ENCODE data around the gene ZC3H18. TPM values are rescaled to one million over a fixed set of nuclear protein-coding genes. Genes with fewer than 3 reads are reported as not detected.

ZC3H18 gene
- total RNA-seq, 1 donor from 2014 or later, result 18.4 TPM

DNA sequence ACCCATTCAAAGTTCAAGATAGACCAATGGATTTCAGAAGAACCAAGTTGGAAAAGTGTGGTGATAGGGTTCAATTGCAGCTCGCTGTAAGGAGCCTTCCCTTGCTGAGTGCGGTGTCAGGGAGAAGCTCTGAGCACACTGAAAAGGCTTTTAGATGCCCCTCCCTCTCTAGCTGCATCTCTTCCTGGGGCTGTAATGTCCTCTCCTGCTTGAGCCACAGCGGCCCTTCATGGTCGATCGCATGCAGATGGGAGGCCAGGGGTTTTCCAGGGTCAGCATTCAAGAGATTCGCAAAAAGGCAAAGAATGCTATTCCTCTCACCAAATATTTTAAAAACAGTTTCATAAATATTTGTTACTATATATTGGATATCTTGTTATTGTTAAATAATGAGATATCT, 23.7 kb downstream of the ZC3H18 start:
- TF ChIP-seq, protein P1, sequence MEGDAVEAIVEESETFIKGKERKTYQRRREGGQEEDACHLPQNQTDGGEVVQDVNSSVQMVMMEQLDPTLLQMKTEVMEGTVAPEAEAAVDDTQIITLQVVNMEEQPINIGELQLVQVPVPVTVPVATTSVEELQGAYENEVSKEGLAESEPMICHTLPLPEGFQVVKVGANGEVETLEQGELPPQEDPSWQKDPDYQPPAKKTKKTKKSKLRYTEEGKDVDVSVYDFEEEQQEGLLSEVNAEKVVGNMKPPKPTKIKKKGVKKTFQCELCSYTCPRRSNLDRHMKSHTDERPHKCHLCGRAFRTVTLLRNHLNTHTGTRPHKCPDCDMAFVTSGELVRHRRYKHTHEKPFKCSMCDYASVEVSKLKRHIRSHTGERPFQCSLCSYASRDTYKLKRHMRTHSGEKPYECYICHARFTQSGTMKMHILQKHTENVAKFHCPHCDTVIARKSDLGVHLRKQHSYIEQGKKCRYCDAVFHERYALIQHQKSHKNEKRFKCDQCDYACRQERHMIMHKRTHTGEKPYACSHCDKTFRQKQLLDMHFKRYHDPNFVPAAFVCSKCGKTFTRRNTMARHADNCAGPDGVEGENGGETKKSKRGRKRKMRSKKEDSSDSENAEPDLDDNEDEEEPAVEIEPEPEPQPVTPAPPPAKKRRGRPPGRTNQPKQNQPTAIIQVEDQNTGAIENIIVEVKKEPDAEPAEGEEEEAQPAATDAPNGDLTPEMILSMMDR (IDR thresholded peaks at IDR 0.05), result no peak
- TF ChIP-seq POLR2A (IDR thresholded peaks at IDR 0.05) (no peak), POLR2AphosphoS5 (IDR thresholded peaks at IDR 0.05; ENCODE audit: insufficient read depth in 1 of 2, low read depth in 1 of 2) (no peak)
- Histone ChIP-seq H3K27ac (no peak overlapping the region), H3K9me3 (no peaks in the 10 kb centered on the region), H3K4me3 (no peak overlapping the region), H3K36me3 (peaks cover 0 to 21% of the 10 kb centered on the region in 2 donors), H3K27me3 (no peaks in the 10 kb centered on the region), H3K4me1 (no peaks in the 10 kb centered on the region)
- DNase-seq (ENCODE audit: extremely low spot score in 2 of 2), result no peak
- intact Hi-C loops (cut with DNase I), result no loop called here

DNA sequence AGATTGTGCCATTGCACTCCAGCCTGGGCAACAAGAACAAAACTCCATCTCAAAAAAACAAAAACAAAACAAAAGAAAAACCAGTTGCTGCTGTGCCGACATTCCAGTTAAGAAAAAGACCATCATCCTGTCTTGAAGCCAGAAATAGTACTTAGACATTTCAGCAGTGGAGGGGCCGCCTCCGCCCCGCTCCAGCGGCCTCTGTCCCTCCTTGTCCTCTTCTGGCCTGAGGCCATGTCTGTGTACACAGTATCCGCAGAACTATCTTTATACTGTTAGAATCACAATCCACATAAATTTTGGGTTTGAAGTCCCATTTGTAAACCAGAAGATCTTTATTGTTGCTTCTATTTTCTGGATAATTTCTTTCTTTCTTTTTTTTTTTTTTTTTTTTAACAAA, 24.9 kb downstream of the ZC3H18 start:
- no peak for DNase-seq (ENCODE audit: extremely low spot score in 2 of 2)
- H3K36me3 ChIP-seq, result peaks cover 0 to 21% of the 10 kb centered on the region in 2 donors
- no peak for TF ChIP-seq POLR2AphosphoS5 (IDR thresholded peaks at IDR 0.05; ENCODE audit: insufficient read depth in 1 of 2, low read depth in 1 of 2)
- TF ChIP-seq POLR2A (IDR thresholded peaks at IDR 0.05), result no peak
- TF ChIP-seq, protein P1 (IDR thresholded peaks at IDR 0.05), result no peak
- no peak overlapping the region for H3K4me3 ChIP-seq
- H3K27ac ChIP-seq, result no peak overlapping the region
- no peaks in the 10 kb centered on the region for H3K4me1 ChIP-seq
- H3K9me3 ChIP-seq, result no peaks in the 10 kb centered on the region
- H3K27me3 ChIP-seq, result no peaks in the 10 kb centered on the region
- intact Hi-C loops (cut with DNase I), result no loop called here

DNA sequence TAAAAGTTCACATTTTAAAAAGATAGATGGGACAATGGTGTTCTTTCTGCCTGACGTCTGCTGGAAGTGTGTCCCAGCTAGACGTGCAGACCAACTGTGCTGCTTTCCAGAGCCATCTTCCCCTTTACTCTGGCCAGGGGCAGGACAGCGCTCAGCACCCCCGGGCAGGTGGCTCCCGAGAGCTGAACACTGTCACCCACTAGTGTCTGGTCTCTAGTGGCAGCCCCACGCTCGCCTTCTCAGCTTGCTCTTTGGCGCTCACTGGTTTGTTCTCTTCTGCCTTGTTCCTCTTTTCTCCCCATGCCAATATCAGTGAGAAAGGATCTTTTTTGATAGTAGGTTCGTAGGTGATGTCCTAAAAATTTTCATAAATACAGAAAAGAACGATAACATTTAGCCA, 25.7 kb downstream of the ZC3H18 start:
- intact Hi-C loops (cut with DNase I), result no loop called here
- H3K36me3 ChIP-seq, result peaks cover 0 to 28% of the 10 kb centered on the region in 2 donors
- DNase-seq (ENCODE audit: extremely low spot score in 2 of 2), result no peak
- no peak overlapping the region for H3K4me3 ChIP-seq
- no peaks in the 10 kb centered on the region for H3K4me1 ChIP-seq
- no peaks in the 10 kb centered on the region for H3K9me3 ChIP-seq
- TF ChIP-seq POLR2A (IDR thresholded peaks at IDR 0.05), result no peak
- TF ChIP-seq, protein P1 (IDR thresholded peaks at IDR 0.05), result no peak
- TF ChIP-seq POLR2AphosphoS5 (IDR thresholded peaks at IDR 0.05; ENCODE audit: insufficient read depth in 1 of 2, low read depth in 1 of 2), result no peak
- H3K27ac ChIP-seq, result no peak overlapping the region
- H3K27me3 ChIP-seq, result no peaks in the 10 kb centered on the region

DNA sequence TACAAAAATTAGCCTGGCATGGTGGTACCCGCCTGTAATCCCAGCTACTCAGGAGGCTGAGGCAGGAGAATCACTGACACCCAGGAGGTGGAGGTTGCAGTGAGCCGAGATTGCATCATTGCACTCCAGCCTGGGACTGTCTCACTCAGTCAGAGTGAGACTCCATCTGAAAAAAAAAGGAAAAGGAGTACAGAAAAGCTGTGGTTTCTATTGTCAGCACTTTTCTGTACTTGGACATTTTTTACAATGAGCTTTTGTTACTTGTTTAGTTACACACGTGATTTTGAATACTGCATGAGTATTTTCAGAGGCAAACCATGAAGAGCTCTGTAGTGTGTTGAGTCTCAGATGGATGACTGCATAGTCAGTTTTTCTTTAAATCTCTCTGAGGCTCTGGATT, 26.3 kb downstream of the ZC3H18 start:
- peaks cover 0 to 32% of the 10 kb centered on the region in 2 donors for H3K36me3 ChIP-seq

DNA sequence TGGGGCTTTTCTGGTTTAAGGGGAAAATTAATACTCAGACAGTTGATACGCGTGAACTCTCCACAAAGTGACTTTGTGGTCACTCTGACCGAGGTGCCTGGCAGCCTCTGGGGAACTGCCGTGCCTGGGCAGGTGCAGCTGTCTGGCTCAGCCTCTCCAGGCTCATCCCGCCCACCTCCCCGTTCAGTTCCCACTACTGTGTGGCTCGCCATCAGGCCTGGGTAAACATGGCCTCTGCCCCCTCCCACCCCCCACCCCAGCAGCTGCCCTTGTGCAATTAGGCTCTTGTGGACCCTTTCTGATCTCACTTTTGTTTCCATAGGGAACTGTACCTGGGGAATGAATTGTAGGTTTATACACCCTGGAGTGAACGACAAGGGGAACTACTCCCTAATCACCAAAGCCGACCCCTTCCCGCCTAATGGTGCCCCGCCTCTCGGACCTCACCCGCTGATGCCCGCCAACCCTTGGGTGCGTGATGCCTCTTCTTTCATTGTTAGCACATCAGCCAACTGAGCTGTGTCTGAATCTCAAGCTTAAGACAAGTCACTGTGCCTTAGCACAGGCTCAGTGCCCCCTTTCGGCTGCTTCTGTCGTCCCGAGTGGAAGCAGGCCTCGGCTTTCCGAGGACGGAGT, 27.8 kb downstream of the ZC3H18 start:
- H3K27me3 ChIP-seq, result no peaks in the 10 kb centered on the region
- H3K27ac ChIP-seq, result no peak overlapping the region
- TF ChIP-seq POLR2AphosphoS5 (IDR thresholded peaks at IDR 0.05; ENCODE audit: insufficient read depth in 1 of 2, low read depth in 1 of 2) (no peak), POLR2A (IDR thresholded peaks at IDR 0.05) (no peak)
- TF ChIP-seq, protein P1 (IDR thresholded peaks at IDR 0.05), result no peak
- peaks cover 0 to 45% of the 10 kb centered on the region in 2 donors for H3K36me3 ChIP-seq
- H3K4me3 ChIP-seq, result no peak overlapping the region
- H3K4me1 ChIP-seq, result peaks cover 5% of the 10 kb centered on the region
- H3K9me3 ChIP-seq, result no peaks in the 10 kb centered on the region
- no peak for DNase-seq (ENCODE audit: extremely low spot score in 2 of 2)
- intact Hi-C loops (cut with DNase I), result no loop called here

More for the DNA sequence above, 26.3 kb downstream of the ZC3H18 start:
- Histone ChIP-seq H3K4me3 (no peak overlapping the region), H3K27me3 (no peaks in the 10 kb centered on the region), H3K4me1 (no peaks in the 10 kb centered on the region), H3K9me3 (no peaks in the 10 kb centered on the region), H3K27ac (no peak overlapping the region)
- DNase-seq (ENCODE audit: extremely low spot score in 2 of 2), result no peak
- intact Hi-C loops (cut with DNase I), result no loop called here
- TF ChIP-seq POLR2A (IDR thresholded peaks at IDR 0.05), result no peak
